Tibial nerve (tissue), 4 donors: Measurements from ENCODE around the gene WFIKKN1. TPM values are rescaled to one million over a fixed set of nuclear protein-coding genes. Genes with fewer than 3 reads are reported as not detected.

Experiments used
- DNase-seq, 2 donors: peaks; one replicate each; pipeline ENCODE4 v3.0.0-alpha.2; 2019; ENCODE audit warnings: low spot score in 2 of 2
- H3K27ac ChIP-seq, 4 donors: fragments of 200-600 bp; sonication (generic) in 3 of 4; one replicate each; pipeline ENCODE4 v1.5.1; 2017 to 2019; ENCODE audit warnings: mild to moderate bottlenecking in 1 of 4
- H3K27me3 ChIP-seq, 2 donors: fragments of 200-600 bp; sonication (generic) in 1 of 2; one replicate each; pipeline versions ENCODE4 v1.5.1 to v1.6.0; 2017 to 2019
- H3K36me3 ChIP-seq, 3 donors: fragments of 200-600 bp; sonication (generic); one replicate each; pipeline ENCODE4 v1.5.1; 2018 to 2019
- H3K4me1 ChIP-seq, 4 donors: fragments of 200-600 bp; sonication (generic) in 3 of 4; one replicate each; pipeline ENCODE4 v1.5.1; 2017 to 2019
- H3K4me3 ChIP-seq, 4 donors: fragments of 200-600 bp; sonication (generic) in 3 of 4; one replicate each; pipeline ENCODE4 v1.5.1; 2017 to 2019; ENCODE audit warnings: mild to moderate bottlenecking in 1 of 4, moderate library complexity in 1 of 4
- H3K9me3 ChIP-seq, 4 donors: fragments of 200-600 bp; sonication (generic) in 3 of 4; one replicate each; pipeline ENCODE4 v1.5.1; 2017 to 2019
- CTCF ChIP-seq, 5 experiments: fragments of 200-600 bp in 3 of 5; fragments of 450-650 bp in 2 of 5; sonication (generic) in 3 of 5; IDR thresholded peaks; one replicate each; pipeline ENCODE4 v1.5.1; 2016 to 2019; ENCODE audit warnings: antibody characterized with exemption in 5 of 5, mild to moderate bottlenecking in 3 of 5, moderate library complexity in 2 of 5
- EP300 ChIP-seq, 2 donors: sonication (generic); formaldehyde crosslinking; IDR thresholded peaks; one replicate each; pipeline ENCODE4 v1.6.1; 2017; ENCODE audit warnings: antibody characterized with exemption in 2 of 2, mild to moderate bottlenecking in 1 of 2
- POLR2A ChIP-seq, 2 donors: fragments of 450-650 bp; IDR thresholded peaks; one replicate each; pipeline ENCODE4 v1.6.1; 2017; ENCODE audit warnings: antibody characterized with exemption in 2 of 2, mild to moderate bottlenecking in 2 of 2, moderate library complexity in 2 of 2
- WGBS, 2 donors: methylation state at CpG; one replicate each; pipeline ENCODE4 v1.1.5; 2018; 5-methylcytosine and 5-hydroxymethylcytosine counted together
- total RNA-seq, 4 donors: library from RNA; depleted of rRNA; stranded (reverse); fragments of >200 nt; gene quantifications; one replicate each; pipeline ENCODE4 v1.1.0, GENCODE V29; 2016

The WFIKKN1 gene
- total RNA-seq, 4 donors from 2014 or later, result 0.66 to 3.9 (median 1.8) TPM

- Histone ChIP-seq H3K4me1 (peaks cover 0 to 75% (median 36%) of the 10 kb centered on the region in 4 donors), H3K36me3 (peaks cover 0 to 14% (median 0%) of the 10 kb centered on the region in 3 donors), H3K27ac (peak overlapping the region; percentile 43 to 93 (median 83)), H3K27me3 (no peaks in the 10 kb centered on the region), H3K4me3 (peak overlapping the region; percentile 64 to 99 (median 90)), H3K9me3 (no peaks in the 10 kb centered on the region)
- 55 to 56% methylated on average over 10 of the region's 10 CpGs for WGBS, 2 donors
- no peak for DNase-seq
- TF ChIP-seq POLR2A (IDR thresholded peaks at IDR 0.05) (no peak), EP300 (IDR thresholded peaks at IDR 0.05) (no peak), CTCF (IDR thresholded peaks at IDR 0.05) (no peak)
Observed at GRCh38 chr16:590815-591200, 40.0 kb upstream of the WFIKKN1 start.

GRCh38 chr16:591231-591630 is 39.6 kb upstream of the WFIKKN1 start:
- no peaks in the 10 kb centered on the region for H3K27me3 ChIP-seq
- H3K27ac ChIP-seq, result peak overlapping the region in 2 of 4 donors; percentile 80 to 93
- TF ChIP-seq POLR2A (IDR thresholded peaks at IDR 0.05) (no peak), EP300 (IDR thresholded peaks at IDR 0.05) (no peak), CTCF (IDR thresholded peaks at IDR 0.05) (no peak)
- DNase-seq, result no peak
- peaks cover 0 to 15% (median 0%) of the 10 kb centered on the region in 3 donors for H3K36me3 ChIP-seq
- peaks cover 0 to 73% (median 36%) of the 10 kb centered on the region in 4 donors for H3K4me1 ChIP-seq
- no peaks in the 10 kb centered on the region for H3K9me3 ChIP-seq
- 72 to 84% methylated on average over 8 of the region's 8 CpGs for WGBS, 2 donors
- H3K4me3 ChIP-seq, result peak overlapping the region in 3 of 4 donors; percentile 64 to 99 (median 88)

- Histone ChIP-seq H3K4me3 (no peak overlapping the region), H3K4me1 (peaks cover 0 to 65% (median 34%) of the 10 kb centered on the region in 4 donors), H3K27ac (peak overlapping the region in 3 of 4 donors; percentile 38 to 68 (median 55)), H3K36me3 (peaks cover 0 to 23% (median 0%) of the 10 kb centered on the region in 3 donors), H3K9me3 (no peaks in the 10 kb centered on the region), H3K27me3 (no peaks in the 10 kb centered on the region)
- TF ChIP-seq POLR2A (IDR thresholded peaks at IDR 0.05), result no peak
- no peak for TF ChIP-seq EP300 (IDR thresholded peaks at IDR 0.05)
- no peak for TF ChIP-seq CTCF (IDR thresholded peaks at IDR 0.05)
- WGBS, 2 donors, result 80 to 89% methylated on average over 15 of the region's 15 CpGs
- no peak for DNase-seq
Observed at GRCh38 chr16:591892-592517, 38.8 kb upstream of the WFIKKN1 start.

GRCh38 chr16:592518-593306 is 38.1 kb upstream of the WFIKKN1 start:
- peak; percentile 45 to 50 for DNase-seq
- H3K27ac ChIP-seq, result peak overlapping the region in 3 of 4 donors; percentile 38 to 68 (median 55)
- 56 to 68% methylated on average over 21 to 24 of the region's 24 CpGs for WGBS, 2 donors
- H3K4me3 ChIP-seq, result no peak overlapping the region
- no peak for TF ChIP-seq POLR2A (IDR thresholded peaks at IDR 0.05)
- TF ChIP-seq CTCF (IDR thresholded peaks at IDR 0.05), result no peak
- TF ChIP-seq EP300 (IDR thresholded peaks at IDR 0.05), result peak in 1 of 2 donors; percentile 20
- H3K9me3 ChIP-seq, result no peaks in the 10 kb centered on the region
- peaks cover 0 to 26% (median 0%) of the 10 kb centered on the region in 3 donors for H3K36me3 ChIP-seq
- H3K4me1 ChIP-seq, result peaks cover 0 to 58% (median 28%) of the 10 kb centered on the region in 4 donors
- no peaks in the 10 kb centered on the region for H3K27me3 ChIP-seq

GRCh38 chr16:593406-593805 is 37.4 kb upstream of the WFIKKN1 start:
- H3K36me3 ChIP-seq, result peaks cover 0 to 26% (median 0%) of the 10 kb centered on the region in 3 donors
- 84 to 89% methylated on average over 9 of the region's 9 CpGs for WGBS, 2 donors
- no peaks in the 10 kb centered on the region for H3K27me3 ChIP-seq
- TF ChIP-seq CTCF (IDR thresholded peaks at IDR 0.05) (no peak), POLR2A (IDR thresholded peaks at IDR 0.05) (no peak), EP300 (IDR thresholded peaks at IDR 0.05) (no peak)
- no peak overlapping the region for H3K4me3 ChIP-seq
- peak overlapping the region in 3 of 4 donors; percentile 38 to 68 (median 55) for H3K27ac ChIP-seq
- H3K9me3 ChIP-seq, result no peaks in the 10 kb centered on the region
- no peak for DNase-seq
- peaks cover 0 to 51% (median 22%) of the 10 kb centered on the region in 4 donors for H3K4me1 ChIP-seq
